Fibroblast of skin of back (primary cell): ENCODE data around the gene ACSL6. TPM values are rescaled to one million over a fixed set of nuclear protein-coding genes. Genes with fewer than 3 reads are reported as not detected.

Experiments used
- DNase-seq: peaks from one replicate; pipeline ENCODE4 v3.0.0-alpha.2; 2013
- polyA plus RNA-seq, 2 experiments: library from polyadenylated mRNA; unstranded; fragments of 120-200 nt; gene quantifications; one replicate each; pipeline ENCODE4 v1.2.1, GENCODE V29; 2013; ENCODE audit not compliant: insufficient read length in 2 of 2

ACSL6 gene
- not detected for polyA plus RNA-seq (2013, experiment 1 of 2; ENCODE audit: insufficient read length)
- 0.02 TPM for polyA plus RNA-seq (2013, experiment 2 of 2; ENCODE audit: insufficient read length)

GRCh38 chr5:132011622-132012343, at the start of gene ACSL6:
Gene ACSL6 (minus strand): TSS chr5:132011658. CDS start chr5:132011553, 105 bp downstream.
- no peak for DNase-seq

GRCh38 chr5:132060501-132061161, 49.2 kb upstream of the ACSL6 start, which contains the start of gene IL3:
Gene IL3 (plus strand): TSS chr5:132060655. CDS start chr5:132060707, 52 bp downstream.
- no peak for DNase-seq

- DNase-seq = no peak
These were observed 48.4 kb upstream of the ACSL6 start for GRCh38 chr5:132059696-132060500.

- DNase-seq = no peak
These were observed 47.7 kb upstream of the ACSL6 start for GRCh38 chr5:132059043-132059695.

- DNase-seq = no peak
These were observed 47.2 kb upstream of the ACSL6 start for GRCh38 chr5:132058646-132059042.

GRCh38 chr5:132057498-132058255, 46.2 kb upstream of the ACSL6 start:
- no peak for DNase-seq

GRCh38 chr5:132056610-132057497, 45.4 kb upstream of the ACSL6 start:
- DNase-seq = no peak

- no peak for DNase-seq
These were observed 44.6 kb upstream of the ACSL6 start for GRCh38 chr5:132055808-132056609.

GRCh38 chr5:132055441-132055807, 44.0 kb upstream of the ACSL6 start:
- DNase-seq = no peak

- DNase-seq = no peak
These were observed 43.4 kb upstream of the ACSL6 start for GRCh38 chr5:132054697-132055440.

GRCh38 chr5:132054031-132054696, 42.7 kb upstream of the ACSL6 start:
- DNase-seq = no peak

- no peak for DNase-seq
These were observed 42.0 kb upstream of the ACSL6 start for GRCh38 chr5:132053483-132053882.

- no peak for DNase-seq
These were observed 41.1 kb upstream of the ACSL6 start for GRCh38 chr5:132052520-132052919.

- DNase-seq = no peak
These were observed 39.4 kb upstream of the ACSL6 start for GRCh38 chr5:132050661-132051552.

- DNase-seq = no peak
These were observed 38.7 kb upstream of the ACSL6 start for GRCh38 chr5:132050136-132050535.

- no peak for DNase-seq
These were observed 38.1 kb upstream of the ACSL6 start for GRCh38 chr5:132049559-132049958.

GRCh38 chr5:132049093-132049492, 37.6 kb upstream of the ACSL6 start:
- no peak for DNase-seq
